Activated CD8-positive, alpha-beta memory T cell treated with anti-CD3 and anti-CD28 coated beads, Interleukin-2, amount 50 U/mL, for 1 hour (primary cell): ENCODE data around the gene BRICD5.

Experiments
- DNase-seq: peaks from one replicate; pipeline ENCODE4 v3.0.0-alpha.2; 2020; ENCODE audit errors: extremely low read depth

Gene BRICD5

DNA sequence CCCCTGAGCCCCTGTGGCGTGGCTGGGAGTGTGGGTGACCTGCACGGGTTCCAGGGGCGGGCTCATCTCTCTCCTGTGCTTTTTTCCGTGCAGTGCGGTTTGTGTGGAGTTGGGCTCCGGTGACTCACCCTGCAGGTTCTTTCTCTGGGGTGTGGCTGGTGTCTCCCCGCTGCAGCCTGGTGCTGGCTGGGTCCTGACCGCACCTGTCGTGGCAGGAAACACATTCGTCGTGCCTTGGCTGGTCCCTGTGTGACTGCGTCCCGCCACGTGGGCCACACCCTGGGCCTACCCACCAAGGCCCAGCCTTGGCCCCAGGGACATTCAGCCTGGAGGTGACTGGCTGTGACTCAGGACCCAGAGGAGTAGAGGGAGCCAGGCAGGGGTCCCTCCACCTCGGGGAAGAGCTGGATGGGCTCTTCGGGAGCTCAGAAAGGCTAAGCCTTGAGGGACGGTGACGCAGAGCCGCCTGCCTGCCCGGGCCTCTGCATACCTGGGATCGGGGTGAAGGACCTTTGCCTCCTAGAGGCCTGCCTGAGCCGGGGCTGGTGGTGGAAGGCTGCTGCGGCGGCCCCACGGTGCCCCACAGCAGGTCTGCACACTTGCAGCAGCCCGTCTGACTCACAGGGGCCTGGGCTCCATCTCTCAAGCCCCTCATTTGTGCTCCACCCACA is 47.3 kb downstream of the BRICD5 start:
- DNase-seq = no peak

DNA sequence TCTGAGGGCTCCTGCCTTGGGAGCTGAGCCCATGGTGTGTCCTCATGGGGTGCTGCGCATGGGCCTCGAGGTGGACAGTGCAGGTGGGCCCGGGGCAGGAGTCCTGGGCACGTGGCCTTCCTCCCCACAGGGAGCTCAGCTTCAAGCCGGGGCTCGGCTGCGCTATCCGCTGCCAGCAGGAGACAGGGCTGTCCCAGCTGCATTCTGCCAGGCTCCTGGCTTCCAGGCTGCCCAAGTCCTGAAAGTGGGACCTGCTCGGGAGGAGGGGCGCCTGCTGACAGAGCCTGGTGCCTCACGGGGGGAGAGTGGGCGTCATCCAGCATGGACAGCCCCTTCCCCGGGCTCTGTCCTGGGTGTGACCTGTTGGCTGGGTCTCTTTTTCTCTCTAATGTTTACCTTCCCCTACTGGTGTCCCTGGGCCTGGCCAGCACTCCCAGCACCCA is 48.0 kb downstream of the BRICD5 start:
- no peak for DNase-seq

DNA sequence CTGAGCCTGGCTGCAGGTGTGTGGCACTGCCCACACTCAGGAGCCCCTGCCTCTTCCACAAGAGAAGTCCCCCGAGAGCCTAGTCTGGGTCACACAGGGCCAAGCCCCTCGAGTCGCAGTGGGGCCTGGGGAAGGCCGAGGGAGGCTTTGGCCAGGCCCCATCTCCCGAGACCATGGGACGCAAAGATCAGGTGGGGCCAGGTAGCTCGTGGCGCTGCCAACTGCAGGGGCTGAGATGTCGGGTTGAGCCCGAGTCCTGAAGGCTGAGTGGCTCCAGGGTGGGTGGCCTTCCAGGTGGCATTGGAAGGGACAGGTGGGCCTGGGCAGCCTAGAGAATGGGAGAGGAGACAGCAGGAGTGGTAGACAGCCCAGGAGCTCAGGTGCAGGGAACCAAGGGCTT is 48.8 kb downstream of the BRICD5 start:
- DNase-seq = no peak

DNA sequence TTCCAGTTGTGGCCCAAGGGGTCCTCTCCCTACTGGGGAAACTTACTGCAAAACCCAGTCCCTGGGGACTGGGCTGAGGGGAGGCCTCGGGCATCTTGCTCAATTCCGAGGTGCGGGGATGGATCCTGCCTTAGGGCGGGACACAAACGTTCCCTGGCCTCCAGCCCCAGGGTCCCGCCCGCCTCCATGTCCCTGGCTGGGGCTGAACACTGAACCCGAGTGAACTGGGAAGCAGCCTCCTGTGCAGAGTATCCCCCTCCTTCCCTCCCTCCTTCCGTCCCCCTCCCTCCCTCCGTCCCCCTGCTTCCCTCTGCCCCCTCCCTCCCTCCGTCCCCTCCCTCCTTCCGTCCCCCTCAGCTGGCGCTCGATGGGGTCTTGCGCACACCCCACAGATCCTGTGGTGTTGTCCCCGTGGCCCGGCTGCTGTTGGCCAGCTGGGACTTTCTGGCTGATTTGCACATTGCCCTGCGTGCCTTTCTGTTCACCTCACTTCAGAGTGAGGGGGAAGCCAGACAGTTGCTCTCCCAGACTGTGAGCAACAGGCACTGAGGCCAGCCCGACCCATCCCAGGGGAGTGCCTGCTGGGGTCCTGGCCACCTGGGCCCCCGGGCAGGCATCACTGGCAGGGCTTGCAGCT is 49.6 kb downstream of the BRICD5 start:
- no peak for DNase-seq
